GM23248 (cell line): ENCODE results near the gene CAMTA1. TPM values are rescaled to one million over a fixed set of nuclear protein-coding genes. Genes with fewer than 3 reads are reported as not detected.

Experiments used
- DNase-seq: peaks from one replicate; pipeline ENCODE4 v3.0.0-alpha.2; 2015
- H2AFZ ChIP-seq: fragments of 200-600 bp; sonication (generic); 2 replicates; pipeline ENCODE4 v1.6.1; 2016; ENCODE audit warnings: antibody characterized with exemption
- H3F3A ChIP-seq: fragments of 200-600 bp; sonication (generic); 2 replicates; pipeline ENCODE4 v1.6.1; 2016; ENCODE audit warnings: mild to moderate bottlenecking, antibody characterized with exemption, mixed run types; ENCODE audit not compliant: insufficient read depth
- H3K27ac ChIP-seq: fragments of 200-600 bp; sonication (generic); 2 replicates; pipeline ENCODE4 v1.5.1; 2016; ENCODE audit warnings: mild to moderate bottlenecking
- H3K27me3 ChIP-seq: fragments of 200-600 bp; sonication (generic); replicated peaks from 2 replicates; pipeline ENCODE4 v1.6.1; 2016; ENCODE audit warnings: mild to moderate bottlenecking; ENCODE audit not compliant: insufficient read depth
- H3K36me3 ChIP-seq: fragments of 200-600 bp; sonication (generic); 2 replicates; pipeline ENCODE4 v1.6.1; 2016; ENCODE audit warnings: low read depth, mild to moderate bottlenecking
- H3K4me1 ChIP-seq: fragments of 200-600 bp; sonication (generic); 2 replicates; pipeline ENCODE4 v1.6.1; 2016; ENCODE audit warnings: mild to moderate bottlenecking; ENCODE audit not compliant: insufficient read depth
- H3K4me2 ChIP-seq: fragments of 200-600 bp; sonication (generic); one replicate; pipeline ENCODE4 v1.6.1; 2016; ENCODE audit warnings: mild to moderate bottlenecking; ENCODE audit not compliant: unreplicated experiment
- H3K4me3 ChIP-seq: fragments of 200-600 bp; sonication (generic); 2 replicates; pipeline ENCODE4 v1.5.1; 2016; ENCODE audit warnings: mild to moderate bottlenecking
- H3K79me2 ChIP-seq: fragments of 200-600 bp; sonication (generic); 2 replicates; pipeline ENCODE4 v1.6.1; 2016; ENCODE audit warnings: mild to moderate bottlenecking; ENCODE audit not compliant: insufficient read depth
- H3K9ac ChIP-seq: fragments of 200-600 bp; sonication (generic); 2 replicates; pipeline ENCODE4 v1.6.1; 2016; ENCODE audit warnings: mild to moderate bottlenecking
- H3K9me2 ChIP-seq: fragments of 200-600 bp; sonication (generic); 2 replicates; pipeline ENCODE4 v1.6.1; 2016; ENCODE audit warnings: mixed run types, mild to moderate bottlenecking, moderate library complexity; ENCODE audit not compliant: insufficient read depth
- H3K9me3 ChIP-seq: fragments of 200-600 bp; sonication (generic); one replicate; pipeline ENCODE4 v1.6.1; 2017; ENCODE audit warnings: low read depth
- H4K20me1 ChIP-seq: fragments of 200-600 bp; sonication (generic); 2 replicates; pipeline ENCODE4 v1.6.0; 2016; ENCODE audit not compliant: insufficient read depth
- EZH2 ChIP-seq: fragments of 200-600 bp; sonication (generic); IDR thresholded peaks from 2 replicates; pipeline ENCODE4 v1.6.1; 2018; ENCODE audit warnings: antibody characterized with exemption, mild to moderate bottlenecking; ENCODE audit not compliant: insufficient read depth, poor library complexity, severe bottlenecking
- EZH2phosphoT487 ChIP-seq: fragments of 200-600 bp; sonication (generic); IDR thresholded peaks from 2 replicates; pipeline ENCODE4 v1.6.1; 2018; ENCODE audit warnings: antibody characterized with exemption, moderate library complexity, mild to moderate bottlenecking, low read depth; ENCODE audit not compliant: insufficient read depth
- WGBS, 2 experiments: methylation state at CpG; one replicate each; pipeline ENCODE4 v1.1.6; 2015 to 2017; ENCODE audit warnings: low lambda C conversion rate in 2 of 2, low coverage in 1 of 2; ENCODE audit errors: missing lambda C conversion rate in 2 of 2; 5-methylcytosine and 5-hydroxymethylcytosine counted together
- in situ Hi-C: fragments of 300-500 bp; cut with MboI; formaldehyde crosslinking; loops from 2 replicates; pipeline ENCODE4 v1.15.0; 2020
- polyA plus RNA-seq: library from polyadenylated mRNA; unstranded; fragments of >200 nt; fragmentation: Nextera tagmentation; extraction: Ambion mirVana; gene quantifications from 2 replicates; pipeline ENCODE4 v1.2.1, GENCODE V29; 2016
- total RNA-seq: library from RNA; depleted of rRNA; stranded (reverse); fragments of >200 nt; shearing (Covaris generic); gene quantifications from 2 replicates; pipeline ENCODE4 v1.2.3, GENCODE V29; 2014

The CAMTA1 gene
- total and polyA plus RNA-seq, 2 experiments from 2014 or later: 50.1 to 165 TPM

- Histone ChIP-seq H2AFZ (no peak overlapping the region), H3K27ac (no peak overlapping the region), H3K9ac (no peak overlapping the region), H3K4me2 (no peak overlapping the region), H3K36me3 (no peaks in the 10 kb centered on the region), H3K9me2 (no peaks in the 10 kb centered on the region), H3K4me3 (no peak overlapping the region), H3K27me3 (no peaks in the 10 kb centered on the region), H3K4me1 (no peaks in the 10 kb centered on the region), H3F3A (no peaks in the 10 kb centered on the region), H3K9me3 (no peaks in the 10 kb centered on the region), H4K20me1 (no peaks in the 10 kb centered on the region), H3K79me2 (no peaks in the 10 kb centered on the region)
- in situ Hi-C loops: no loop called here
- TF ChIP-seq EZH2 (no peak), EZH2phosphoT487 (no peak)
- WGBS, 2 experiments: 83 to 90% methylated on average over 10 of the region's 10 CpGs
- no peak for DNase-seq
Observed at GRCh38 chr1:7448986-7449385, 663.7 kb downstream of the CAMTA1 start.

DNA sequence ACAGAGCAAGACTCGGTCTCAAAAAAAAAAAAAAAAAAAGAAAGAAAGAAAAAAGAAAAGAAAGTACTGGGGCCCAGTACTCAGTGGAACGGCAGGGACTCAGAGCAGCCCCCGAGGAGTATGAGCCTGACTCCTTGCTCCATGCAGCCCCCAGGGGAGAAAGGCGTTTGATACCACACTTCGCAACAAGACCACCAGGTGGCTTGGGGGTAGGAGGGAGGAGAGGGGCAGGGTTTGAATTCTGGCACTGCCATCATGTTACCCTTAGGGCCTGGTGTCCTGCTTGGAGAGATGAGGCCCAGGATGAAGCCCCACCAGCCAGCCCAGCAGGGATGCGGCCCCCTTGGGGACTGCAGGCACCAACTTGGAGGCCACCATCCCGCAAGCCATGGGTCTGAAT lies 664.5 kb downstream of the CAMTA1 start:
- H3K36me3 ChIP-seq: no peaks in the 10 kb centered on the region
- no peaks in the 10 kb centered on the region for H3K9me3 ChIP-seq
- H3K4me2 ChIP-seq: no peak overlapping the region
- 91 to 95% methylated on average over 6 to 7 of the region's 7 CpGs for WGBS, 2 experiments
- no peak overlapping the region for H3K9ac ChIP-seq
- H4K20me1 ChIP-seq: no peaks in the 10 kb centered on the region
- no peak overlapping the region for H2AFZ ChIP-seq
- in situ Hi-C loops: no loop called here
- H3K9me2 ChIP-seq: no peaks in the 10 kb centered on the region
- no peak overlapping the region for H3K4me3 ChIP-seq
- DNase-seq: no peak
- H3F3A ChIP-seq: no peaks in the 10 kb centered on the region
- TF ChIP-seq EZH2phosphoT487 (no peak), EZH2 (no peak)
- no peak overlapping the region for H3K27ac ChIP-seq
- H3K27me3 ChIP-seq: no peaks in the 10 kb centered on the region
- H3K79me2 ChIP-seq: no peaks in the 10 kb centered on the region
- H3K4me1 ChIP-seq: no peaks in the 10 kb centered on the region

DNA sequence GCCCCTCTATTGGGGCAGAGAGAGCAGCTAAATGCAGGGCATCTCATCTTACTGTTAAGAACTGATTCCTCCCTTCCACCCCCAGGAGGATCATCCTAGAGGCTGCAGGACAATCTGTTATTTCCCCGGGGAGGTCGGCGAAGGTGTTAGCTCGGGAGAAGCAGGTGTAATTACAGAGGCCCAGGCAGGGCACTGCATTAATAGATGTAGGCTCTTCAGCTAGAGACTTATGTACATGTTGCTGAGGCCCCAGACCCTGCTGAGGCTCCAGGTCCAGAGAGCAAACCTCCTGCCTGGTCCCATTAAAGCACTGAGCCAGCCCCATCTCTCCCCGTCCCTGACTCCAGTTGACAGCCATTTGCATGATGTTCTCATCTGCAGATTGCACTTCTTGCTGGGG lies 665.6 kb downstream of the CAMTA1 start:
- Histone ChIP-seq H3K4me3 (no peak overlapping the region), H4K20me1 (no peaks in the 10 kb centered on the region), H3K9me3 (no peaks in the 10 kb centered on the region), H2AFZ (no peak overlapping the region), H3K4me1 (0 out of 2 replicates have a peak, but pooled peaks cover 6% of the 10 kb centered on the region), H3K36me3 (no peaks in the 10 kb centered on the region), H3K79me2 (no peaks in the 10 kb centered on the region), H3K27me3 (no peaks in the 10 kb centered on the region), H3K9me2 (no peaks in the 10 kb centered on the region), H3K9ac (no peak overlapping the region), H3F3A (no peaks in the 10 kb centered on the region), H3K27ac (no peak overlapping the region), H3K4me2 (no peak overlapping the region)
- in situ Hi-C loops: no loop called here
- 85 to 88% methylated on average over 5 of the region's 5 CpGs for WGBS, 2 experiments
- no peak for TF ChIP-seq EZH2phosphoT487
- TF ChIP-seq EZH2: no peak
- DNase-seq: no peak

- Histone ChIP-seq H3K27ac (no peak overlapping the region), H4K20me1 (no peaks in the 10 kb centered on the region), H3K4me2 (no peak overlapping the region), H3K9ac (no peak overlapping the region), H3K4me3 (no peak overlapping the region), H3F3A (no peaks in the 10 kb centered on the region), H2AFZ (no peak overlapping the region), H3K4me1 (0 out of 2 replicates have a peak, but pooled peaks cover 6% of the 10 kb centered on the region), H3K27me3 (no peaks in the 10 kb centered on the region), H3K9me3 (no peaks in the 10 kb centered on the region), H3K9me2 (no peaks in the 10 kb centered on the region), H3K36me3 (no peaks in the 10 kb centered on the region), H3K79me2 (no peaks in the 10 kb centered on the region)
- 76 to 88% methylated on average over 5 to 6 of the region's 6 CpGs for WGBS, 2 experiments
- TF ChIP-seq EZH2 (no peak), EZH2phosphoT487 (no peak)
- no peak for DNase-seq
- in situ Hi-C loops: no loop called here
Observed at GRCh38 chr1:7453038-7453437, 667.8 kb downstream of the CAMTA1 start.
